Psoas muscle (tissue), 8 donors: Measurements from ENCODE around the gene LETM1. TPM values are rescaled to one million over a fixed set of nuclear protein-coding genes. Genes with fewer than 3 reads are reported as not detected.

Experiments used
- ATAC-seq, 4 donors: fragments of 200-7000 bp; cut with Tn5 transposase; one replicate each; pipeline ENCODE4 v1.9.1; 2020; ENCODE audit warnings: moderate library complexity in 3 of 4, mild to moderate bottlenecking in 2 of 4
- DNase-seq, 2 donors: peaks; one replicate each; pipeline ENCODE4 v3.0.0-alpha.2; 2020
- H3K27ac ChIP-seq: fragments of 200-600 bp; one replicate; pipeline ENCODE4 v1.8.0; 2022
- H3K27me3 ChIP-seq, 3 donors: fragments of 200-600 bp in 1 of 3; one replicate each; pipeline versions ENCODE4 v1.6.1 to v1.8.0; 2013 to 2022; ENCODE audit warnings: low read length in 2 of 3, mild to moderate bottlenecking in 2 of 3, moderate library complexity in 1 of 3; ENCODE audit not compliant: insufficient read depth in 3 of 3
- H3K36me3 ChIP-seq, 2 donors: fragments of 200-600 bp in 1 of 2; one replicate each; pipeline versions ENCODE4 v1.6.1 to v1.8.0; 2013 to 2022; ENCODE audit warnings: low read depth in 1 of 2, mild to moderate bottlenecking in 1 of 2, moderate library complexity in 1 of 2; ENCODE audit not compliant: insufficient read depth in 1 of 2
- H3K4me1 ChIP-seq: fragments of 200-600 bp; one replicate; pipeline ENCODE4 v1.8.0; 2022
- H3K4me3 ChIP-seq: fragments of 200-600 bp; one replicate; pipeline ENCODE4 v1.8.0; 2022; ENCODE audit warnings: mild to moderate bottlenecking
- H3K9me3 ChIP-seq: fragments of 200-600 bp; one replicate; pipeline ENCODE4 v1.8.0; 2022
- CTCF ChIP-seq: fragments of 200-600 bp; IDR thresholded peaks from one replicate; pipeline ENCODE4 v1.8.0; 2022; ENCODE audit warnings: antibody characterized with exemption
- WGBS, 3 donors: extraction: QIAGEN DNeasy Blood & Tissue Kit; methylation state at CpG; one replicate each; pipeline versions ENCODE4 v1.1.6 to v1.1.7; 2013; 5-methylcytosine and 5-hydroxymethylcytosine counted together
- intact Hi-C, 2 donors: fragments of 100-400 bp; cut with DNase I; formaldehyde crosslinking; loops; one replicate each; pipeline versions ENCODE4 v1.11.0 to v1.14.2; 2022
- polyA plus RNA-seq, 3 donors: library from polyadenylated mRNA; stranded (reverse); fragments of 200-250 nt; gene quantifications; one replicate each; pipeline ENCODE4 v1.2.3, GENCODE V29; 2013
- total RNA-seq, 4 donors: library from RNA; stranded (reverse); fragmentation: NEBNext Ultra II Directional in 2 of 4; extraction: Animal tissue kit (Norgen Biotek cat#: 25700) in 2 of 4; gene quantifications; one replicate each; pipeline versions ENCODE4 v1.2.1 to v1.2.4, GENCODE V29; 2021 to 2023
- donor health status: healthy with polysubstance abuse.
- donor health status: DM: no; HTN: no; CAD: no; lungs with moderate emphysema.
- donor health status: Bipolar disorder and iron deficiency.
- donor health status: healthy.
- donor health status: DM: yes; HTN: yes; CAD: no.
- donor health status: DM: no; HTN: no; CAD: no.
- donor health status: DM: no; HTN: no; CAD: no.
- donor health status: DM: yes; HTN: yes; CAD: no.

The LETM1 gene
- total and polyA plus RNA-seq, 7 donors: 14.1 to 50.3 (median 26.8) TPM

DNA sequence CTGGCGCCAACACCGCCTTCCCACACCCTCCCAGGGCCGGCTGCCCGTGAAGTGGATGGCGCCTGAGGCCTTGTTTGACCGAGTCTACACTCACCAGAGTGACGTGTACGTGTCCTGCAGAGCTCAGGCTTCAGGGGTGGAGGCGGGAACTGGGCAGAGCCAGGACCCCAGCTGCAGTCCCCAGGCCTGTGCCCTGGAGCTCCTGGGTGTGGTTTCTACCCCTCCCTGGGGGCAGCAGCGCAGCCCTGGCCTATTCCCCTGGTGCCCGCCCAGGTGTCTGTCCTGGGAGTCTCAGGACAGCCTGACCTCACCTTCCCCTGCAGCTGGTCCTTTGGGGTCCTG is 49.8 kb downstream of the LETM1 start:
- Histone ChIP-seq H3K27ac (no peak overlapping the region), H3K36me3 (no peaks in the 10 kb centered on the region), H3K9me3 (no peaks in the 10 kb centered on the region), H3K4me1 (no peaks in the 10 kb centered on the region), H3K4me3 (no peak overlapping the region), H3K27me3 (peaks cover 0 to 10% (median 2%) of the 10 kb centered on the region in 3 donors)
- no peak for DNase-seq
- ATAC-seq: no peak
- 90 to 92% (median 90%) methylated on average over 11 of the region's 11 CpGs for WGBS, 3 donors
- TF ChIP-seq CTCF: no peak
- intact Hi-C loops: no loop called here

- intact Hi-C loops: no loop called here
- H3K4me1 ChIP-seq: no peaks in the 10 kb centered on the region
- no peaks in the 10 kb centered on the region for H3K36me3 ChIP-seq
- TF ChIP-seq CTCF: no peak
- no peaks in the 10 kb centered on the region for H3K9me3 ChIP-seq
- H3K27ac ChIP-seq: no peak overlapping the region
- DNase-seq (no peak), ATAC-seq (no peak)
- no peak overlapping the region for H3K4me3 ChIP-seq
- H3K27me3 ChIP-seq: peaks cover 0 to 15% (median 2%) of the 10 kb centered on the region in 3 donors
- WGBS, 3 donors: 88 to 90% (median 90%) methylated on average over 46 to 47 of the region's 47 CpGs
Observed at GRCh38 chr4:1805493-1806222, 50.3 kb downstream of the LETM1 start.

GRCh38 chr4:1804638-1805492 is 51.1 kb downstream of the LETM1 start:
- no peak overlapping the region for H3K4me3 ChIP-seq
- DNase-seq: no peak

More at GRCh38 chr4:1804638-1805492, 51.1 kb downstream of the LETM1 start:
- Histone ChIP-seq H3K4me1 (no peaks in the 10 kb centered on the region), H3K36me3 (no peaks in the 10 kb centered on the region), H3K27me3 (peaks cover 0 to 20% (median 2%) of the 10 kb centered on the region in 3 donors), H3K9me3 (no peaks in the 10 kb centered on the region), H3K27ac (no peak overlapping the region)
- 86 to 90% (median 86%) methylated on average over 35 to 37 of the region's 37 CpGs for WGBS, 3 donors
- TF ChIP-seq CTCF: no peak
- ATAC-seq: no peak
- intact Hi-C loops: no loop called here
